ENCODE results near the gene MOB2.
"Not testable (repeated sequence)": the region's sequence is repeated elsewhere in the genome, so short reads cannot be mapped to it uniquely, and the experiment has no call there.

The MOB2 gene

DNA sequence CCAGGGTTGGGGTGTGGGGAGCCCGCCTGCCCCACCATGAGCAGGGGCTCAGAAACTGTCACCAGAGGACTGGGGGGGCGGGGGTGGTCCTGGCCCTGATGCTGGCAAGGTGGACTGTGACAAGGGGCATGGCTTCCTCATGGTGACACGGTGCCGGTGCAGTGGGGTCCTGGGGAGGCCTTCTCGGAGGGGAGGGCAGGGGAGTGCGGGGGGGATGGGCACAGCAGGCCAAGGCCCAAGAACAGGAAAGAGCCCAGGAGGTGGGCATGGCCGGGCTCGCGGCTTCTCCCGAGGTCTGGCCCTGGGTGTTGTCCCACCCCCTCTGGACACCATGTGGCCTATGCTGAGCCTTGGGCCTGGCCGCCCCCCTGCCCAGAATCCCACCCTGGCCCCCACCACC, 47.2 kb downstream of the MOB2 start:
- no peak for DNase-seq

- no peak for DNase-seq
Observed at GRCh38 chr11:1438967-1439330, 47.6 kb downstream of the MOB2 start.

DNA sequence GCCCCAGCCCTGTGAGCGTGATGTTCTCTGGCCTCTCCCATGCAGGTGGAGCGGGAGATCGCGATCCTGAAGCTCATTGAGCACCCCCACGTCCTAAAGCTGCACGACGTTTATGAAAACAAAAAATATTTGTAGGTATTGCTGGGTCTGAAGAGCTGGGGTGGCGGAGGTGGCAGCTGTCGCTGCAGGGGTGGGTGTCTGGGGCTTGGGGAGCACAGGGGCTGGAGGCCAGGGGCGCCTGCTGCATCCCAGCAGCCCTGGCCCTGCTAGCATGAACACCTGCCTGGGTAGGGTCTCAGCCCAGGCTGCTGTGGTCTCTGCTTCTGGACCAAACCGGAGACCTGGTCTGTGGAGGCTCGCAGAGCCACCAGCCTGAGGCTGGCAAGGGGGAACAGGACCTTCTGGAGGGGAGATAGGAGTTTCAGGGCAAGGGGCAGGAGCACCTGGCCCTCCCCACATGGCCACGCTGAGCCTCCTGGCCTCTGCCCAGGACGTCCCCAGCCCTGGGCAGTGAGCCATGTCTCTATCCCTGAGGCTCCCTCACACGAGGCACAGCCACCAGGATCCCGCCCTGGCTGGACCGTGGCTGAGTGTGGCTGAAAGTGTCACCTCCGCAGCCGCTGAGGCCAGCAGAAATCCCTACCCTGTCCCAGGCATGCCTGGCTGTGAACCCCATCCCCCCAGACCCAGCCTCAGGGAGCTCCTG, 48.2 kb downstream of the MOB2 start:
- DNase-seq: no peak

GRCh38 chr11:1437500-1437899, 49.1 kb downstream of the MOB2 start:
- no peak for DNase-seq

DNA sequence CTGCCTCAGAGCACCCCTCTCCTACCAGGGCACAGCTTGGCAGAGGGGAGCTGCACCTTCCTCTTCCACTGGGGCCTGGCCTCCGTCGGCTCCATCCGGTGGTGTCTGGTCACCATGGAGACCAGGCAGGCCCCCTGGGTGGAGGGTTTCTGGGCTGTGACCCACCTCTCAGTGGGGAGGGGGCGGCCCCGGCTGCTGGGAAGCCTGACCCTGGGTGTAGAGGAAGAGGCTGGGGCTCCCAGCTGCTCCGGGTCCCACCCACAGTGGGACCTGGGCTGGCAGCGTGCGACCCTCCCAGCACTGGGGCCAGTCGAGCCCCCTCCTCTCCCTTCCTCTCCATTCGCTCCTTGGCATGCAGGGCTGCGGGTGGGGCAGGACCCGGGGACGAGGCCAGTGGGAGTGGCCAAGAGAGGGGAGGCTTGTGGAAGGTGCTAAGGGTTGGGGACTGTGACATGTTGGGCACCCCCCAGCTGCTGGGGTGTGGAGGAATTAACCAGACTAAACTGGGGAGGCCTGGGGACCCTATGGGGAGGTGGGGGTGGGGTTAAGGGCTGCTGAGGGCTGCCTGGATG, 50.0 kb downstream of the MOB2 start:
- DNase-seq: no peak

- no peak for DNase-seq
Observed at GRCh38 chr11:1435820-1436467, 50.6 kb downstream of the MOB2 start.

- not testable (repeated sequence) for DNase-seq
Observed at GRCh38 chr11:1435479-1435819, 51.1 kb downstream of the MOB2 start.

- no peak for DNase-seq
Observed at GRCh38 chr11:1433977-1434640, 52.5 kb downstream of the MOB2 start.

GRCh38 chr11:1433568-1433967, 53.0 kb downstream of the MOB2 start:
- no peak for DNase-seq

- no peak for DNase-seq
Observed at GRCh38 chr11:1428762-1429316, 57.7 kb downstream of the MOB2 start.

DNA sequence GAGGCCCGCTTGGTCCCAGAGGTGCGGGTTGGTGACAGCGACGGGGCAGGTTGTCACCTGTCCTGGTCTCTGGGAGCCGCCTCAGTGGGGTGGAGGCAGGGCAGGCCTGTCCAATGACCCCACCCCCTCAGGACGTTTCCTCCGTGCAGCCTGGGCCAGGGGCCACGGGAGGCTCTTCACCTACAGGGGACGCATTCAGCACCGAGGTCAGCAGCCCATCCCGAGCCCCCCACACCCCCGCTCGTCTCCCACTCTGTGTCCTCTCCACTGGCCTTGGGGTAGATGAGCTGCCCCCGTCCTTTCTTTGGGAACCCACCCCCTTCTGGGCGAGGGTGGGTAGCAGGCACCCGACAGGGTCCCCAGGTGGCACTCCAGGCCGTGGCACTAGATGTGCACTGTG, 61.1 kb downstream of the MOB2 start:
- DNase-seq: no peak

DNA sequence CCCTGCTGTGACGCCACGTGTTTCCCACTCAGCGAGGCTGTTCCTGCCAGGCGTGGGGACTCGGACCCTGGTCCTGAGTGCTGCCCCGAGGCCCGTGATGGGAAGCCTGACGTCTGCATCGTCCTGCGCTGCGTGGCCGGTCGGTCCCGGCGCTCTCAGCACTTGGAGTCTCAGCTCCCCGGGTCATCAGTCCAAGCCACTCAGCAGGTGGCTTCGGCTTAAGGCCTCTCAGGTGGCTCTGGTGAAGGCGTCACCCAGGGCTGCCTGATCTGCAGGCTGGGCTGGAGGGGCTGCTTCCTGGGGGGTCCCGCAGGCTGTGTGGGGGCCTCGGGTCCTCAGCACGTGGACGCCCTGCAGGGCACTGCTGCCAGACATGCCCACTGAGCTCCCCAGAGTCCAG, 61.6 kb downstream of the MOB2 start:
- no peak for DNase-seq

GRCh38 chr11:1423406-1423805, 63.2 kb downstream of the MOB2 start:
- not testable (repeated sequence) for DNase-seq

DNA sequence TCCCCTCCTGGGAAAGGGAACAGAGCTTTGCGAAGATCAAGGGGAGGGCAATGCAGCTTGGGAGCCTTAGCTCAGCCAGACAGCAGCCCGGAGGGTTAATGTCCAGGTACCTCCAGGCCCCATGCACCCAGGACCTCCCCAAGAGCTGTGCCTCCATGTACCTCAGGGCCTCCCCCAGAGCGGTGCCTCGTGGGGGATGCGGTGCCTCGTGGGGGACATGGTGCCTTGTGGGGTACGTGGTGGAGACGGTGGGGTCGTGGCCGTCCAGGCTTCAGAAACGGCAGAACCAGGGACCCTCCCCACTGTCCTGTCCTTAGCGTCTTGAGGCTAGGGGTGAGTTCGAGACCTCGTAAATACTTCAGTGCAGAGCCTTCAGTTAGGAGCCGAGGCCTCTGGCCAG, 63.6 kb downstream of the MOB2 start:
- no peak for DNase-seq

DNA sequence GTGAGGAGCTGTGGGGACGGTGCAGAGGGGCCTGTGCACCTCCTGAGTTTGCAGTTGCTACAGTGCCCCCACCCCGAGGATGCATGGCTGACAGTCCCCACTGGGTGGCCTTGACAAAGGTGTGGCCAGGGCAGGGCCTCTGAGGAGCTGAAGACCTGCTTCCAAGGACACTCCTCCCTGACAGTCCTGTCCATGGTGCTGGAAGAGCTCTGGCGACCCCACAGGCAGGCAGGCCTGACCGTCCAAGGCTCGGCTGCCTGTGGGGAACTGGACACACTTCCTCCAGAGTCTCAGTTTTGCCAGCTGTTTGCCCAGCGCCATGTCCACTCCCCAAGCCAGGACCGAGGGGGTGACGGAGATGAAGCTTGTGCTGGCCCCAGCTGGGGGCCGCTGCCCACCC, 64.1 kb downstream of the MOB2 start:
- DNase-seq: no peak

DNA sequence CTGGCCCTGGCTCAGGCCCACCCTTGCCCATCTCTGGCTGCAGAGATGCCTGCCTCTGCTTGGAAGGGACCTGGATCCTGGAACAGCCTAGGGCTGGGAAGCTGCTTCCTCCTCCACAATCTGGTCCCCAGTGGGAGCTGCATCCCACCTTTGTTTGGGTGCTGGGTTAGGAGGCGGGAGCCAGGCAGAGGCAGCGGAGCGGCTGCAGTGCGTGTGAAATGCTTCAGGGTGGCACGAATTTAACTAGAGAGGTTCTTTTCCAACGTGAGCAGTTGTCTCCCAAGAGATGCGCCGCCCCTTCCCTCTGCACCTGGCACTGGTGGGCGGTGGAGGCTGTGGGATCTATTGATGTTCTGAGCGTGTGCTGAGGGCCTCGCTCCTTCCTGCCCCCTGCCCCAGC, 65.3 kb downstream of the MOB2 start:
- no peak for DNase-seq

- DNase-seq: no peak
Observed at GRCh38 chr11:1419811-1420210, 66.8 kb downstream of the MOB2 start.

Measured in NCI-H2081 (cell line).